ENCODE measurements around the gene SPATA6L. TPM values are rescaled to one million over a fixed set of nuclear protein-coding genes. Genes with fewer than 3 reads are reported as not detected.

Gene SPATA6L
- polyA plus RNA-seq (ENCODE audit: insufficient read length), result 5.3 TPM
- long read RNA-seq, donor 1, result 0 reads
- long read RNA-seq, donor 2, result 0 reads
- long read RNA-seq, donor 3, partial matches to known transcripts, result 23 of 23 reads
- long read RNA-seq, donor 3, other reads (novel, unspliced or antisense), result 0 of 23 reads
- long read RNA-seq, donor 4, result 0 reads
- long read RNA-seq, donor 5, result 0 reads
- long read RNA-seq, donor 6, result 0 reads
- long read RNA-seq, donor 7, result 0 reads
- long read RNA-seq, donor 8, partial matches to known transcripts, result 13 of 19 reads
- long read RNA-seq, donor 8, other reads (novel, unspliced or antisense), result 6 of 19 reads

GRCh38 chr9:4666042-4666699, at the start of gene SPATA6L:
SPATA6L (minus strand) TSS chr9:4666480; CDS start chr9:4666250, 230 bp downstream.
- peak; percentile 59 for DNase-seq

GRCh38 chr9:4714266-4715016, 48.2 kb upstream of the SPATA6L start:
- no peak for DNase-seq

- DNase-seq, result no peak
Observed at GRCh38 chr9:4713849-4714248, 47.6 kb upstream of the SPATA6L start.

GRCh38 chr9:4709380-4709779, 43.1 kb upstream of the SPATA6L start:
- DNase-seq, result no peak

- DNase-seq, result no peak
Observed at GRCh38 chr9:4706971-4707622, 40.8 kb upstream of the SPATA6L start.

GRCh38 chr9:4706021-4706420, 39.7 kb upstream of the SPATA6L start:
- DNase-seq, result no peak

GRCh38 chr9:4704129-4704528, 37.8 kb upstream of the SPATA6L start:
- DNase-seq, result no peak

GRCh38 chr9:4701526-4701925, 35.2 kb upstream of the SPATA6L start:
- no peak for DNase-seq

GRCh38 chr9:4700932-4701331, 34.7 kb upstream of the SPATA6L start:
- no peak for DNase-seq

GRCh38 chr9:4700091-4700490, 33.8 kb upstream of the SPATA6L start:
- no peak for DNase-seq

GRCh38 chr9:4691795-4692194, 25.5 kb upstream of the SPATA6L start:
- no peak for DNase-seq

GRCh38 chr9:4690144-4690543, 23.9 kb upstream of the SPATA6L start:
- DNase-seq, result no peak

- no peak for DNase-seq
Observed at GRCh38 chr9:4689687-4690104, 23.4 kb upstream of the SPATA6L start.

GRCh38 chr9:4689021-4689420, 22.7 kb upstream of the SPATA6L start:
- no peak for DNase-seq

GRCh38 chr9:4686584-4686983, 20.3 kb upstream of the SPATA6L start:
- DNase-seq, result no peak

GRCh38 chr9:4686112-4686511, 19.8 kb upstream of the SPATA6L start:
- DNase-seq, result no peak

GRCh38 chr9:4684820-4685219, 18.5 kb upstream of the SPATA6L start:
- no peak for DNase-seq

- no peak for DNase-seq
Observed at GRCh38 chr9:4680750-4681149, 14.5 kb upstream of the SPATA6L start.

- DNase-seq, result no peak
Observed at GRCh38 chr9:4680173-4680525, 13.9 kb upstream of the SPATA6L start.

- DNase-seq, result peak; percentile 97
Observed at GRCh38 chr9:4679268-4680172, 13.2 kb upstream of the SPATA6L start, which contains the start of gene CDC37L1. CDC37L1 (plus strand) TSS chr9:4679569; CDS start chr9:4679768, 199 bp downstream.

- peak; percentile 71 for DNase-seq
Observed at GRCh38 chr9:4678679-4679267, 12.5 kb upstream of the SPATA6L start.

Measured in left kidney (tissue), 8 donors.